ENCODE results near the gene MT2A.
A peak's percentile ranks its signal among the peaks of the same experiment; 100 is the strongest.

Gene MT2A

DNA sequence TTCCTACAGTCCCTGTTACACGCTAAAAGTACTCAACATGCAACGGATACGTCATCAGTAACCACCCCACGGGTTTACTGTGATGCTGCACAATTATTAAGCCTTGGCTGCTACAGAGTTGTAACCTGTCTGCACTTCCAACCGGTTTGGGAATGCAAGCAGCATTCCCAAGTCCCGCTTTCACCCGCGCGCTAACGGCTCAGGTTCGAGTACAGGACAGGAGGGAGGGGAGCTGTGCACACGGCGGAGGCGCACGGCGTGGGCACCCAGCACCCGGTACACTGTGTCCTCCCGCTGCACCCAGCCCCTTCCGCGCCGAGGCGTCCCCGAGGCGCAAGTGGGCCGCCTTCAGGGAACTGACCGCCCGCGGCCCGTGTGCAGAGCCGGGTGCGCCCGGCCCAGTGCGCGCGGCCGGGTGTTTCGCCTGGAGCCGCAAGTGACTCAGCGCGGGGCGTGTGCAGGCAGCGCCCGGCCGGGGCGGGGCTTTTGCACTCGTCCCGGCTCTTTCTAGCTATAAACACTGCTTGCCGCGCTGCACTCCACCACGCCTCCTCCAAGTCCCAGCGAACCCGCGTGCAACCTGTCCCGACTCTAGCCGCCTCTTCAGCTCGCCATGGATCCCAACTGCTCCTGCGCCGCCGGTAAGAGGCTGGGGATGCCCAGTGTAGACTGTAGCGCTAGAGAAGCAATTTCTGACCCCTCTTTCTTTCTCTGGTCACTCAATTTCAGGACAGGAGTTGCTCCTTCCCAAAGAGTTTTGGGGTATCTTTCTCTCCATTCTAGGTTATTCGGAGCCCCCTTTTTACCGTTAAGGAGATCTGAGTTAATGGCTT is at the start of gene MT2A:
Gene MT2A, plus strand, starts transcription at position 542 of the 833 bp plus-strand sequence. Its CDS starts 72 bp downstream, at position 614.
- Histone ChIP-seq H3K36me3 (replicated peaks) (no peaks in the 10 kb centered on the region), H3K27me3 (replicated peaks) (no peaks in the 10 kb centered on the region), H3K27ac (peak within 1 kb of the TSS; percentile 97), H3K4me3 (ENCODE audit: low read depth, low read length) (peak within 1 kb of the TSS; percentile 95)
- TF ChIP-seq, protein P1, sequence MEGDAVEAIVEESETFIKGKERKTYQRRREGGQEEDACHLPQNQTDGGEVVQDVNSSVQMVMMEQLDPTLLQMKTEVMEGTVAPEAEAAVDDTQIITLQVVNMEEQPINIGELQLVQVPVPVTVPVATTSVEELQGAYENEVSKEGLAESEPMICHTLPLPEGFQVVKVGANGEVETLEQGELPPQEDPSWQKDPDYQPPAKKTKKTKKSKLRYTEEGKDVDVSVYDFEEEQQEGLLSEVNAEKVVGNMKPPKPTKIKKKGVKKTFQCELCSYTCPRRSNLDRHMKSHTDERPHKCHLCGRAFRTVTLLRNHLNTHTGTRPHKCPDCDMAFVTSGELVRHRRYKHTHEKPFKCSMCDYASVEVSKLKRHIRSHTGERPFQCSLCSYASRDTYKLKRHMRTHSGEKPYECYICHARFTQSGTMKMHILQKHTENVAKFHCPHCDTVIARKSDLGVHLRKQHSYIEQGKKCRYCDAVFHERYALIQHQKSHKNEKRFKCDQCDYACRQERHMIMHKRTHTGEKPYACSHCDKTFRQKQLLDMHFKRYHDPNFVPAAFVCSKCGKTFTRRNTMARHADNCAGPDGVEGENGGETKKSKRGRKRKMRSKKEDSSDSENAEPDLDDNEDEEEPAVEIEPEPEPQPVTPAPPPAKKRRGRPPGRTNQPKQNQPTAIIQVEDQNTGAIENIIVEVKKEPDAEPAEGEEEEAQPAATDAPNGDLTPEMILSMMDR (IDR thresholded peaks at IDR 0.05; ENCODE audit: low read depth, low read length, missing control alignments): no peak
- in situ Hi-C loops (cut with HindIII; ENCODE audit: low pct_ligation_motif_present, low sequenced_read_pairs): no loop called here
- peak; percentile 96 for DNase-seq

DNA sequence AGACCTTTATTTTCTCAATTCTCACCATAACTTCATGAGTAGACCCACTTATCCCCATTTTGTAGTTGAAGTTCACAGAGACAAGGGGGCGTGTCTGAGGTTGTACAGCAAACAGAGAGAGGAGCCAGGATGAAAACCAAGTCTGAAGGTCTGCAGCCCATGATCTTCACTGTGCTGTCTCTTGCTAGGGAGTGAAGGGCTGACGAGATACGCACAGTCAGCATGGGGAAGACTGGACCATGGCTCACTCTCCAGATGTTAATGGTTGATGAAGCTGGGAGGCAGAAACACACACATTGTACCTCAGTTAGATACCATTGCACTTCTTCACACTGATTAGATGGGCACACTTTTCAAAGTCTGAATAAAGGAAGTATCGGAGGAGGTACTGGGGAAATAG is 49.3 kb upstream of the MT2A start:
- H3K27ac ChIP-seq: no peak overlapping the region
- in situ Hi-C loops (cut with HindIII; ENCODE audit: low pct_ligation_motif_present, low sequenced_read_pairs): no loop called here
- no peak overlapping the region for H3K4me3 ChIP-seq (ENCODE audit: low read depth, low read length)
- TF ChIP-seq, protein P1 (IDR thresholded peaks at IDR 0.05; ENCODE audit: low read depth, low read length, missing control alignments): no peak
- H3K36me3 ChIP-seq (replicated peaks): no peaks in the 10 kb centered on the region
- H3K27me3 ChIP-seq (replicated peaks): peaks cover 3% of the 10 kb centered on the region
- DNase-seq: no peak

DNA sequence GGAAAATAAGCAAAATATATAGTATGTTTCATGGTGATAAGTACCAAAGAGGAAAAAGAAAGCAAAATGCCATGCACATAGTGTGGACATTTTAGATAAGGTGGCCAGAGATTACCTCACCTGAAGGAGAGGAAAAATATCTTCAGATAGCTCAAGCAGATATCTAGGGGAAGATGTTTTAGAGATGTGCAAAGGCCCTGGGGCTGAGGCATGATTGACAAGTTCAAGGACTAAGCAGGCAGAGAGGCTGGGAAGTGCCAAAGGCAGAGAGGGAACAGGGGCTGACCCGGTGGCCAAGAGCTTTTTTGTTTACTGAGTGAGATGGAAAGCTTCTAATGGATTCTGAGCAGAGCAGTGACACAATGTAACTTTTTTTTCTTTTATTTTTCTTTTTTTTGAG is 47.9 kb upstream of the MT2A start:
- Histone ChIP-seq H3K36me3 (replicated peaks) (no peaks in the 10 kb centered on the region), H3K27me3 (replicated peaks) (no peaks in the 10 kb centered on the region), H3K27ac (no peak overlapping the region), H3K4me3 (ENCODE audit: low read depth, low read length) (no peak overlapping the region)
- in situ Hi-C loops (cut with HindIII; ENCODE audit: low pct_ligation_motif_present, low sequenced_read_pairs): no loop called here
- TF ChIP-seq, protein P1 (IDR thresholded peaks at IDR 0.05; ENCODE audit: low read depth, low read length, missing control alignments): no peak
- no peak for DNase-seq

DNA sequence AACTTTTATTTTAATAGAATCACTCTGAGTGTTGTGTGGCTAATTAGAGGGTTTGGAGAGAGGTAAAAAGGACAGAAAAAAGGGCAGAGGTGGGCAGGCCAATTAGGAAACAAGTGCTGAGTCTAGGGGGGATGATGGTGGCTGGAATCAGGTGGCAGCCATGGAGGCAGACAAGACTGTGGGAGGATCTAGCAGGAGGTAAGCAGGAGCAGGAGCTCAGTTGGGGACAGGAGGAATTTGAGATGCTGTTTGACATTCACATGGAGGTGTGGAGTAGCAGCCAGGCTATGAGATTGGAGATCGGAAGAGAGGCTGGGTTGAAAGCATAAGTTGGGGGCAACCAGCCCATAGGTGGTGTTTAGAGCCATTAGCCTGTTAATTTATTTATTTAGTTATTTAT is 47.3 kb upstream of the MT2A start:
- in situ Hi-C loops (cut with HindIII; ENCODE audit: low pct_ligation_motif_present, low sequenced_read_pairs): no loop called here

DNA sequence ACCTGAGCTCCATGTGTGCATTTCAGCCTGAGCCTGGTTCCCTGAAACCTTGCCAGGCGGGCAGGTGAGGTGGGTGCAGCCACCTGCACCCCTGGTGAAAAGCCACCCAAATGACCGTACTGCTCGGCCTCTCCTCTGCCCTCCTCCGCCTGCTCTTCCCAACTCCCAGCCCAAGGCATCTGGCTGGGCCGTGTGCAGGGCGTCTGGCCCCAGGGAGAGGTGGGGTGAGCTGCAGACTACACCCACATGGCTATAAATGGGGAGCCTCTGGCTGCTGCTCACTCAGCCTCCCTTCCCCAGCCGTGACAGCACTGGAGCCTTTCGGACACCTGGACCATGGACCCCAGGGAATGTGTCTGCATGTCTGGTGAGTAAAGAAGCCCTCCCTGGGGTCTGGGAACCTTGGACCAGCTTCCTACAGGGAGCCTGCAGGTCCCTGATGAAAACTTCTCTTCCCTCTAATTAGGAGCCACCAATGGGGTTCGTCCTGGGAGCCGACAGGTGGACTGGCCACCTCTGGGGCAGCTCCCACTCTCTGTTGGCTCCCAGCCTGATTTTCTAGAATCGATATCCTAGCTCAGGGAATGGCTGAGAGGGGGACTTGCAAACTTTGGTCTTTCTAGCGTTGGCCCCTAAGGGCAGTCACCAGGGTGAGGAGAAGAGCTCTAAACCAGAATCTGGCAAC is 43.4 kb upstream of the MT2A start, which contains the start of gene MT4:
Gene MT4, plus strand, starts transcription at position 281 of the 685 bp plus-strand sequence. Its CDS starts 56 bp downstream, at position 337.
- in situ Hi-C loops (cut with HindIII; ENCODE audit: low pct_ligation_motif_present, low sequenced_read_pairs): no loop called here
- Histone ChIP-seq H3K36me3 (replicated peaks) (no peaks in the 10 kb centered on the region), H3K27me3 (replicated peaks) (peaks cover 5% of the 10 kb centered on the region), H3K27ac (no peak within 1 kb of the TSS), H3K4me3 (ENCODE audit: low read depth, low read length) (no peak within 1 kb of the TSS)
- TF ChIP-seq, protein P1 (IDR thresholded peaks at IDR 0.05; ENCODE audit: low read depth, low read length, missing control alignments): no peak
- DNase-seq: no peak

More for the DNA sequence above, 47.3 kb upstream of the MT2A start:
- H3K27me3 ChIP-seq (replicated peaks): no peaks in the 10 kb centered on the region
- no peaks in the 10 kb centered on the region for H3K36me3 ChIP-seq (replicated peaks)
- no peak overlapping the region for H3K27ac ChIP-seq
- DNase-seq: no peak
- no peak overlapping the region for H3K4me3 ChIP-seq (ENCODE audit: low read depth, low read length)
- TF ChIP-seq, protein P1 (IDR thresholded peaks at IDR 0.05; ENCODE audit: low read depth, low read length, missing control alignments): no peak
